HFFc6 (cell line): ENCODE results near the gene GTPBP4. TPM values are rescaled to one million over a fixed set of nuclear protein-coding genes. Genes with fewer than 3 reads are reported as not detected.
"Not testable (repeated sequence)": the region's sequence is repeated elsewhere in the genome, so short reads cannot be mapped to it uniquely, and the experiment has no call there.

Experiments
- DNase-seq: peaks from one replicate; pipeline ENCODE4 v3.0.0-alpha.2; 2018
- H3K27ac Mint-ChIP-seq: 2 replicates; pipeline ENCODE4 v1.8.0; 2020; ENCODE audit warnings: mild to moderate bottlenecking, mixed read lengths
- H3K27me3 Mint-ChIP-seq: 2 replicates; pipeline ENCODE4 v1.8.0; 2021; ENCODE audit warnings: mild to moderate bottlenecking, moderate library complexity, mixed read lengths; ENCODE audit not compliant: insufficient read depth
- H3K36me3 Mint-ChIP-seq: 2 replicates; pipeline ENCODE4 v1.8.0; 2021; ENCODE audit warnings: low read depth, mixed read lengths
- H3K4me1 Mint-ChIP-seq: 2 replicates; pipeline ENCODE4 v1.8.0; 2020; ENCODE audit warnings: low read depth, mixed read lengths
- H3K4me3 Mint-ChIP-seq: 2 replicates; pipeline ENCODE4 v1.8.0; 2020; ENCODE audit warnings: mild to moderate bottlenecking, moderate library complexity, mixed read lengths
- H3K9me3 Mint-ChIP-seq: 2 replicates; pipeline ENCODE4 v1.8.0; 2020; ENCODE audit warnings: mild to moderate bottlenecking, mixed read lengths
- total RNA-seq, 6 experiments: library from RNA; stranded (reverse); fragmentation: NEBNext Ultra II Directional; extraction: Animal tissue kit (Norgen Biotek cat#: 25700); gene quantifications; 2 replicates in 1 of 6; 3 replicates in 5 of 6; pipeline ENCODE4 v1.2.3, GENCODE V29; 2021
- TF ChIP-seq, protein P1 (sequence below): fragments of 200-600 bp; sonication (generic); IDR thresholded peaks from 2 replicates; pipeline ENCODE4 v1.5.0; 2021; ENCODE audit warnings: antibody characterized with exemption, mild to moderate bottlenecking

The GTPBP4 gene
- total RNA-seq, 6 experiments from 2014 or later: 60.2 to 80.3 (median 68.3) TPM

DNA sequence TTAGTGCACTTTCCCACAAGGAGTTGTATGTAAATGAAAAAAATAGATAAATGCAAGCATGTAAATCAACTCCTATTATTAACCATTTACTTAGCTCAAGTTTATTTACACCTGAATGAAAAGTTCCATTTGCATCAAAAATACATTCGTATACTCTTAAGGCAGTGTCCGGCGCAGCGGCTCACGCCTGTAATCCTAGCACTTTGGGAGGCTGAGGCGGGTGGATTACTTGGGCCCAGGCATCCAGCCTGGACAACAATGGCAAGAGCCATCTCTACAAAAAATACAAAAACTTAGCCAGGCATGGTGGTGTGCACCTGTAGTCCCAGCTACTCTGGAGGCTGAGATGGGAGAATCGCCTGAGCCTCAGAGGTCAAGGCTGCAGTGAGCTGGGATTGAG lies 41.6 kb downstream of the GTPBP4 start:
- no peaks in the 10 kb centered on the region for H3K36me3 Mint-ChIP-seq
- H3K27ac Mint-ChIP-seq: no peak overlapping the region
- no peak for DNase-seq
- TF ChIP-seq, protein P1, sequence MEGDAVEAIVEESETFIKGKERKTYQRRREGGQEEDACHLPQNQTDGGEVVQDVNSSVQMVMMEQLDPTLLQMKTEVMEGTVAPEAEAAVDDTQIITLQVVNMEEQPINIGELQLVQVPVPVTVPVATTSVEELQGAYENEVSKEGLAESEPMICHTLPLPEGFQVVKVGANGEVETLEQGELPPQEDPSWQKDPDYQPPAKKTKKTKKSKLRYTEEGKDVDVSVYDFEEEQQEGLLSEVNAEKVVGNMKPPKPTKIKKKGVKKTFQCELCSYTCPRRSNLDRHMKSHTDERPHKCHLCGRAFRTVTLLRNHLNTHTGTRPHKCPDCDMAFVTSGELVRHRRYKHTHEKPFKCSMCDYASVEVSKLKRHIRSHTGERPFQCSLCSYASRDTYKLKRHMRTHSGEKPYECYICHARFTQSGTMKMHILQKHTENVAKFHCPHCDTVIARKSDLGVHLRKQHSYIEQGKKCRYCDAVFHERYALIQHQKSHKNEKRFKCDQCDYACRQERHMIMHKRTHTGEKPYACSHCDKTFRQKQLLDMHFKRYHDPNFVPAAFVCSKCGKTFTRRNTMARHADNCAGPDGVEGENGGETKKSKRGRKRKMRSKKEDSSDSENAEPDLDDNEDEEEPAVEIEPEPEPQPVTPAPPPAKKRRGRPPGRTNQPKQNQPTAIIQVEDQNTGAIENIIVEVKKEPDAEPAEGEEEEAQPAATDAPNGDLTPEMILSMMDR: no peak
- peaks cover 5% of the 10 kb centered on the region; the same call in 1 of the 2 replicates for H3K4me1 Mint-ChIP-seq
- no peaks in the 10 kb centered on the region for H3K9me3 Mint-ChIP-seq
- H3K4me3 Mint-ChIP-seq: no peak overlapping the region
- H3K27me3 Mint-ChIP-seq: no peaks in the 10 kb centered on the region

DNA sequence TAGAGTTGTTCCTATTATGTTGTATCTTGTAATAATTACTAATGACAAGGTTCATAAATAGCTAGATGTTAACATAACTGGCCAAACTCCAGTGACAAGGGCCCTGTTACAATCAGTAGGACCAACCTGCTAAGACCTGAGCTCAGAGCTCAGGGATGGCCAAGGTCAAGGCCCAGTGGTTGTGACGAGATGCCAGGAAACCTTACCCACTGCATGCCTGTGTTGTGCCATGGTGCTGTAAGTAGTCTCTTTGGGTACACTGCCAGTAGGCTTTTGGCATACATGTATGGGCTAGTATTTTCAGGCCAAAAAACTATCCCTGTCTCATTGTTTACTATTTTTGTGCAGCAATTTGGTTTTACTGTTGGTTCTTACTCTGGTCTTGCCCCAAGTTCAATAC lies 45.4 kb downstream of the GTPBP4 start:
- DNase-seq: no peak
- TF ChIP-seq, protein P1: no peak
- Mint-ChIP-seq H3K27ac (no peak overlapping the region), H3K4me1 (peaks cover 21% of the 10 kb centered on the region), H3K9me3 (no peaks in the 10 kb centered on the region), H3K36me3 (no peaks in the 10 kb centered on the region; the same call in 1 of the 2 replicates), H3K27me3 (no peaks in the 10 kb centered on the region), H3K4me3 (no peak overlapping the region)

DNA sequence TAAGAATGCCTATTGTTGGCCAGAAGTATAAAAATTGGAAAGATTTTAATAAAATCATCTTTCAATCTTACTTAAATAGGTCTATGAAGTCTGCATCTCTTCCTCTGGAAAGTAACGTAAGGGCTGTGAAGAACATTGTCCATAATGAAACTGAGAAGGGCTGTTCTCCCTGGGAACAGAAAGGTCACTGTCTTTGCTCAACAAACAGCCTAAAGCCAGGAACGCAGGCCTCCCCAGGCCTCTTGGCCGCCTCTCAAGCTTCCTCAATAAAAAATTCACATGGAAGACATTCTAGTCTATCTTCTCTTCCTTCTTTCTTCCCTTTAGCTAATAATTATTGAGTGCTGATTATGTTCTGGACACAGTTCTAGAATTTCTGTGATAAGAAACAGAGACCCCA lies 46.5 kb downstream of the GTPBP4 start:
- DNase-seq: no peak
- Mint-ChIP-seq H3K9me3 (no peaks in the 10 kb centered on the region), H3K27ac (peak overlapping the region; percentile 37; the same call in 1 of the 2 replicates)

DNA sequence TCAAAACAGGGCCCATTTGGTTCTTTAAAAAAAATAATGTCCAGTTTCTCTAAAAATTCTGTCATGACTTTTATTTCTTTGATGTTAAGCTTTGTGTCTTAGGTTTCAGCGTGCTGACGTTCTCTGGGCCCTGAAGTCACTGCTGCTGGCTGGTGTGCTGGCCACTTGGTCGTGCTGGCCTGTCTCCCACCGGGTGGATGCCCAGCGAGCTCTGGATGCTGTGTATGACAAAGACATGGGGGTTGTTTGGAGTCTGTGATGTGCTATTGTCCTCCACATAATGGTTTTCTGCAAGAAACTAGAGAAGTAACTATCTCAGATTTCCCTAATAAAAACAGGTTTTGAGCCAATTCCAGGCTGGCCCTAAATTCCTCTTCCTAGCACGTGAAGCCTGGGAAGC lies 47.0 kb downstream of the GTPBP4 start:
- Mint-ChIP-seq H3K4me3 (no peak overlapping the region), H3K27me3 (no peaks in the 10 kb centered on the region), H3K36me3 (no peaks in the 10 kb centered on the region; the same call in 1 of the 2 replicates), H3K27ac (peak overlapping the region; percentile 37; the same call in 1 of the 2 replicates), H3K4me1 (peaks cover 21% of the 10 kb centered on the region), H3K9me3 (no peaks in the 10 kb centered on the region)
- TF ChIP-seq, protein P1: no peak
- DNase-seq: no peak

More for the DNA sequence above, 46.5 kb downstream of the GTPBP4 start:
- no peak overlapping the region for H3K4me3 Mint-ChIP-seq
- peaks cover 21% of the 10 kb centered on the region for H3K4me1 Mint-ChIP-seq
- H3K36me3 Mint-ChIP-seq: no peaks in the 10 kb centered on the region; the same call in 1 of the 2 replicates
- H3K27me3 Mint-ChIP-seq: no peaks in the 10 kb centered on the region
- TF ChIP-seq, protein P1: no peak

DNA sequence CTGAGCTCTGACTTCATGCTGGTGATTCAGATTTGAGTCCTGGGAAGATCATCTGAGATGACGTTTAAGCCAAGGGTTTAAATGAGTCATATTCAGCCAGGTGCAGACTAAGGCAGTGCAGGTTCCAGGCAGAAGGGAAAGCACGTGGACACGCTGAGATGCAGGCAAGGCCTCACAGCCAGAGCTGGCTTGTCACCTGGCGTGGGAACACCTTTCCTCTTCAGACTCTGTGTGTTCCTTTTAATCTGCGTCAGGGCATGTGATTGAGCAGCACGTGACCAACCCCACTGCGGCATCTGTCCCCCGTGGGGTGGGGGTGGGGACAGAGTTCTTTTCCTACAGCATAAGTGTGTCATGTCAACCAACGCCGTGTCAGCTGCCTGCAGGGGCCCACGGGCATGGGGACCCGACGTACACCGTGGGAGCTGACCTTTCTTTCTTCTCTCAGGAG lies 48.1 kb downstream of the GTPBP4 start:
- Mint-ChIP-seq H3K36me3 (no peaks in the 10 kb centered on the region; the same call in 1 of the 2 replicates), H3K4me3 (no peak overlapping the region), H3K4me1 (peaks cover 21% of the 10 kb centered on the region), H3K27ac (no peak overlapping the region), H3K9me3 (no peaks in the 10 kb centered on the region), H3K27me3 (no peaks in the 10 kb centered on the region)
- TF ChIP-seq, protein P1: no peak
- DNase-seq: peak; percentile 54

DNA sequence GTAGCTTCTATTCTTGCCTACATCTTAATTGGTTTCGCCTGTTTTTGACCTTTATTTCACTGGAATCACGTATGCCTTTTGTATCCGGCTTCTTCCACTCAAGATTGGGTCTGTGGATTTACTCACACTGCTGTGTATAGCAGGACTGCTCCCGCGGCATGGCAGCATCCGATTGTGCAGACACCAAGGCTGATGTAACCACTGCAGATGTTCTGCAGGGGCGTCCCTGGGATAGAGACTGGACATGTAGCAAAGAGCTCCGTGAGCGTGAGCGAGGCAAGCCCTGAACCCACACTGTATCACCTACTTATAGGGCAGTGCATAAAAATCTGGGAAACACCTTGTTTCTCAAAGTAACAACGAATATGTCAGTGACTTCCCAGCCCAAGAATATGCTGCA lies 48.9 kb downstream of the GTPBP4 start:
- Mint-ChIP-seq H3K27ac (no peak overlapping the region), H3K36me3 (no peaks in the 10 kb centered on the region; the same call in 1 of the 2 replicates), H3K4me1 (peaks cover 21% of the 10 kb centered on the region)

DNA sequence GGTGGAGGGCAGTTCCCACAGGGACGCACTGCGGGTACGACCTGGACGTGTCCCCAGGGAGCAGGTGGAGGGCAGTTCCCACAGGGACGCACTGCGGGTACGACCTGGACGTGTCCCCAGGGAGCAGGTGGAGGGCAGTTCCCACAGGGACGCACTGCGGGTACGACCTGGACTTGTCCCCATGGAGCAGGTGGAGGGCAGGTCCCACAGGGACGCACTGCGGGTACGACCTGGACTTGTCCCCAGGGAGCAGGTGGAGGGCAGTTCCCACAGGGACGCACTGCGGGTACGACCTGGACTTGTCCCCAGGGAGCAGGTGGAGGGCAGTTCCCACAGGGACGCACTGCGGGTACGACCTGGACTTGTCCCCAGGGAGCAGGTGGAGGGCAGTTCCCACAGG lies 50.5 kb downstream of the GTPBP4 start:
- H3K4me3 Mint-ChIP-seq, H3K36me3 Mint-ChIP-seq, H3K9me3 Mint-ChIP-seq, H3K27me3 Mint-ChIP-seq, H3K27ac Mint-ChIP-seq, DNase-seq: not testable (repeated sequence)
- peaks cover 21% of the 10 kb centered on the region for H3K4me1 Mint-ChIP-seq

More for the DNA sequence above, 48.9 kb downstream of the GTPBP4 start:
- no peaks in the 10 kb centered on the region for H3K27me3 Mint-ChIP-seq
- TF ChIP-seq, protein P1: no peak
- DNase-seq: no peak
- H3K4me3 Mint-ChIP-seq: no peak overlapping the region
- H3K9me3 Mint-ChIP-seq: no peaks in the 10 kb centered on the region
